K562 (cell line): ENCODE data around the gene SCARF2. TPM values are rescaled to one million over a fixed set of nuclear protein-coding genes. Genes with fewer than 3 reads are reported as not detected.

ENCODE experiments used
- ATAC-seq: fragments of 200-7000 bp; cut with Tn5 transposase; 3 replicates; pipeline ENCODE4 v1.9.1; 2020; ENCODE audit warnings: moderate library complexity
- BruUV-seq: library from RNA; stranded (reverse); fragments of 400-500 nt; replicated peaks from 2 replicates; lab custom pipeline; 2021; lab: Mats Ljungman, UMichigan
- CTCF ChIA-PET: fragments of 300-600 bp; formaldehyde crosslinking; extraction: SDS; loops from one replicate; lab custom pipeline; 2021; ENCODE audit warnings: low intra/inter-chr PET ratio; lab: Yijun Ruan, JAX
- POLR2A ChIA-PET: fragments of 300-600, 350-650 bp; sonication (Branson Sonifier 250); formaldehyde crosslinking; extraction: SDS; loops from one replicate; lab custom pipeline; 2021; ENCODE audit warnings: antibody characterized with exemption, inconsistent platforms; lab: Yijun Ruan, JAX
- DNase-seq, 4 experiments: peaks; one replicate each; pipeline versions ENCODE4 v3.0.0 to v3.0.0-alpha.2; 2011 to 2018; ENCODE audit warnings: low spot score in 3 of 4, mixed read lengths in 3 of 4; ENCODE audit errors: extremely low read depth in 1 of 4
- FAIRE-seq: peaks from 2 replicates; lab custom pipeline; 2011; peaks lifted over from hg19 to GRCh38; lab: Jason Lieb, UNC
- H2AFZ ChIP-seq: 2 replicates; pipeline ENCODE4 v1.6.0; 2011; ENCODE audit warnings: low read depth, low read length, control low read depth, inconsistent platforms
- H3K27ac ChIP-seq: fragments of 200-600 bp; 3 replicates; pipeline ENCODE4 v1.8.0; 2011; ENCODE audit warnings: low read depth, mild to moderate bottlenecking, control low read depth, inconsistent platforms, low read length, moderate library complexity, mixed read lengths; ENCODE audit errors: extremely low read depth
- H3K27me3 ChIP-seq, 2 experiments: fragments of 300-600 bp in 1 of 2; 2 replicates in 1 of 2; 3 replicates in 1 of 2; pipeline versions ENCODE4 v1.6.0 to v1.8.0; 2011; ENCODE audit warnings: inconsistent platforms in 2 of 2, low read length in 2 of 2, mild to moderate bottlenecking in 1 of 2, mixed read lengths in 1 of 2, moderate library complexity in 1 of 2; ENCODE audit not compliant: control insufficient read depth in 2 of 2, insufficient read depth in 2 of 2
- H3K36me3 ChIP-seq: fragments of 300-600 bp; 3 replicates; pipeline ENCODE4 v1.8.0; 2011; ENCODE audit warnings: mild to moderate bottlenecking, low read length, inconsistent platforms; ENCODE audit not compliant: control insufficient read depth, insufficient read depth
- H3K4me1 ChIP-seq, 2 experiments: fragments of 200-600 bp in 1 of 2; replicated peaks in 1 of 2; 2 replicates in 1 of 2; 3 replicates in 1 of 2; pipeline versions ENCODE4 v1.5.1 to v1.8.0; 2011; ENCODE audit warnings: inconsistent platforms in 2 of 2, low read length in 2 of 2, mild to moderate bottlenecking in 1 of 2, mixed read lengths in 1 of 2, moderate library complexity in 1 of 2; ENCODE audit not compliant: control insufficient read depth in 2 of 2, insufficient read depth in 2 of 2
- H3K4me2 ChIP-seq: 2 replicates; pipeline ENCODE4 v1.6.1; 2011; ENCODE audit warnings: low read length, control low read depth, inconsistent platforms, mixed read lengths; ENCODE audit not compliant: insufficient read depth
- H3K4me3 ChIP-seq: fragments of 200-600 bp; sonication (generic), shearing (Covaris generic); 2 replicates; pipeline ENCODE4 v1.5.1; 2016; ENCODE audit warnings: control low read depth, inconsistent platforms
- H3K79me2 ChIP-seq: fragments of 200-600 bp; 3 replicates; pipeline ENCODE4 v1.8.0; 2011; ENCODE audit warnings: low read length, inconsistent platforms; ENCODE audit not compliant: control insufficient read depth, insufficient read depth
- H3K9ac ChIP-seq, 2 experiments: 2 replicates each; pipeline versions ENCODE4 v1.6.0 to v1.6.1; 2011; ENCODE audit warnings: low read depth in 2 of 2, low read length in 2 of 2, control low read depth in 1 of 2, inconsistent platforms in 1 of 2, mild to moderate bottlenecking in 1 of 2, mixed read lengths in 1 of 2; ENCODE audit not compliant: insufficient read depth in 1 of 2
- H3K9me1 ChIP-seq: one replicate; pipeline ENCODE4 v1.6.0; 2011; ENCODE audit warnings: inconsistent platforms, mild to moderate bottlenecking, low read length, moderate library complexity; ENCODE audit not compliant: control insufficient read depth, insufficient read depth
- H3K9me3 ChIP-seq: replicated peaks from 2 replicates; pipeline ENCODE4 v1.5.1; 2011; ENCODE audit warnings: low read depth, low read length, inconsistent platforms; ENCODE audit not compliant: control insufficient read depth, insufficient read depth
- H4K20me1 ChIP-seq: replicated peaks from 2 replicates; pipeline ENCODE4 v1.6.1; 2011; ENCODE audit warnings: low read length, inconsistent platforms, mixed read lengths; ENCODE audit not compliant: control insufficient read depth, insufficient read depth
- ARID3B ChIP-seq: fragments of 250-450 bp; sonication (Bioruptor Pico); IDR thresholded peaks from 2 replicates; pipeline ENCODE4 v1.4.0; 2020; ENCODE audit warnings: borderline replicate concordance
- BRCA1 ChIP-seq, 2 experiments: fragments of 450-650 bp in 1 of 2; sonication (generic) in 1 of 2; formaldehyde crosslinking in 1 of 2; IDR thresholded peaks; 2 replicates each; pipeline versions ENCODE4 v1.5.0 to v1.6.1; 2017 to 2020; ENCODE audit warnings: mild to moderate bottlenecking in 1 of 2, missing genetic modification reagents in 1 of 2
- CTCF ChIP-seq, 3 experiments: IDR thresholded peaks in 2 of 3; conservative IDR thresholded peaks in 1 of 3; 2 replicates each; pipeline ENCODE4 v1.5.1; 2011 to 2012; ENCODE audit warnings: low read length in 3 of 3, mild to moderate bottlenecking in 3 of 3, control low read depth in 2 of 3, improper control_type of control experiment in 1 of 3, inconsistent platforms in 1 of 3, low read depth in 1 of 3, mixed read lengths in 1 of 3, moderate library complexity in 1 of 3; ENCODE audit not compliant: insufficient read depth in 2 of 3
- FOXJ3 ChIP-seq: sonication (generic); formaldehyde crosslinking; IDR thresholded peaks from 2 replicates; pipeline ENCODE4 v1.4.0; 2020; ENCODE audit warnings: mild to moderate bottlenecking, missing genetic modification reagents
- MYNN ChIP-seq, 2 experiments: sonication (generic); formaldehyde crosslinking in 1 of 2; IDR thresholded peaks; 2 replicates each; pipeline versions ENCODE4 v1.5.0 to v1.6.1; 2016 to 2020; ENCODE audit warnings: antibody characterized with exemption in 1 of 2, missing genetic modification reagents in 1 of 2
- POU5F1 ChIP-seq: fragments of 150-350 bp; IDR thresholded peaks from 2 replicates; pipeline ENCODE4 v1.6.1; 2014; ENCODE audit warnings: borderline replicate concordance, low read length, low read depth, mild to moderate bottlenecking; ENCODE audit not compliant: partially characterized antibody
- SMC3 ChIP-seq: conservative IDR thresholded peaks from 2 replicates; pipeline ENCODE4 v1.6.1; 2011; ENCODE audit warnings: low read depth, low read length, improper control_type of control experiment; ENCODE audit not compliant: insufficient read depth
- ZNF12 ChIP-seq: sonication (generic); formaldehyde crosslinking; IDR thresholded peaks from 2 replicates; pipeline ENCODE4 v1.4.0; 2020; ENCODE audit warnings: mild to moderate bottlenecking, missing genetic modification reagents
- WGBS: fragments of 100-300 bp; shearing (Covaris generic); methylation state at CpG from one replicate; pipeline ENCODE4 v1.1.6; 2016; ENCODE audit warnings: low coverage, mixed read lengths; ENCODE audit not compliant: insufficient coverage; ENCODE audit errors: missing lambda C conversion rate; 5-methylcytosine and 5-hydroxymethylcytosine counted together
- in situ Hi-C: fragments of 300-500 bp; cut with MboI; formaldehyde crosslinking; loops from 4 replicates; pipeline ENCODE4 v1.15.0; 2018; ENCODE audit warnings: inconsistent platforms, mixed read lengths
- intact Hi-C: fragments of 100-400 bp; cut with micrococcal nuclease; formaldehyde crosslinking; loops from 2 replicates; pipeline ENCODE4 v1.14.2; 2022
- polyA plus RNA-seq, 8 experiments: library from polyadenylated mRNA; depleted of rRNA in 4 of 8; stranded (reverse) in 5 of 8; unstranded in 3 of 8; fragments of >200 nt; fragmentation: Nextera tagmentation in 2 of 8; fragmentation: Illumina TruSeq in 1 of 8; extraction: Ambion mirVana in 2 of 8; extraction: Trizol in 1 of 8; gene quantifications; 2 replicates each; pipeline versions ENCODE4 v1.2.1 to v1.2.3, GENCODE V29; 2011 to 2014; ENCODE audit warnings: inconsistent platforms in 1 of 8, missing spikeins in 1 of 8
- total RNA-seq, 7 experiments: library from RNA; depleted of rRNA in 6 of 7; stranded (reverse); fragments of >200 nt in 6 of 7; fragmentation: Illumina TruSeq in 2 of 7; extraction: Trizol in 2 of 7; gene quantifications; 2 replicates each; pipeline versions ENCODE4 v1.2.1 to v1.2.3, GENCODE V29; 2011 to 2021; ENCODE audit warnings: low replicate concordance in 1 of 7
- TF ChIP-seq, protein P1 (sequence below): fragments of 450-650 bp; formaldehyde crosslinking; IDR thresholded peaks from 2 replicates; pipeline ENCODE4 v1.4.0; 2022; ENCODE audit warnings: missing genetic modification characterization
- TF ChIP-seq, protein P2 (sequence below): sonication (generic); formaldehyde crosslinking; IDR thresholded peaks from 2 replicates; pipeline ENCODE4 v1.8.0; 2022; ENCODE audit warnings: missing genetic modification reagents, mild to moderate bottlenecking, moderate library complexity, borderline replicate concordance

Gene SCARF2
- total and polyA plus RNA-seq, 9 of the 15 experiments (the other 6 are each of a cell fraction or from before 2014, with no cell fraction given): 0.06 to 0.32 (median 0.21) TPM; not detected in 5

DNA sequence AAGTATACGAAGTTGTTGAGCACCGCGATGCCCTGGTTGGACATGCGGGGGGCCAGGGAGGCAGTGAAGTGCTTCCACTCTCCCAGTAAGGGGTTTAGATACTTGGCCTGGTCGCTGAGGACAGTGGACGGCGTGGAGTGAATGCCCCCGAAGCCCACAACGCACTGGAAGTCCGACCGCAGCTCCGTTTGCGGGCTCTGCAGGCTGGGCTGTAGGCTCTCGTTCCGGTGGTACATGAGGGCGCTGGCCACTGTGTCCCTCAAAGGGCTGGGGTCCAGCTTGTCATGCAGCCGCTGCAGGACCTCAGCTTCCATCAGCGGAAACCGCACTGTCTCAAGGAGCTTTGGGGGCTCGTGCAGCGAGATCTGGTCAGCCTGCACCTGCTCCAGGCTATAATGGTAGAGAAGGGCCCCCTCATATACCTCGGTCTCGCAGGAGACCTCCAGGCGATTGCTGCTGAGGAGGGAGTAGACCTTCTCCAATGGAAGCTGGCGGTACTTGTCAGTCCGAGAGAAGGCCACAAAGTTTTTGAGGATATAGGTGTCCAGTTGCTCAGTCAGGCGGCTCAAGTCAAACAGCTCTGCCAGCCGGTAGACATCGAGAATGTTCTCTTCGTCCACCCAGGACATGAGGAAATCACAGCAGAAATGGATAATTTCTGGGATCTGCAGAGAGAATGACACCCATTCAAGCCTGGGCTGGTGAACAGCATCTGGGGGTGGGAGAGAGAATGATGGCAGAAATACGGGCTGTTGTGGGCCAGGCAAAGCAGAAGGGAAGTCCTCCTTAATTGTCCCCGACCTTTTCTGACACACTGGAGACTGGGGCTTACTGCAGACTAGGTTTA is 27.5 kb upstream of the SCARF2 start (continued):
- TF ChIP-seq CTCF (IDR thresholded peaks at IDR 0.05 in 2 of 3, conservative IDR thresholded peaks at IDR 0.05 in 1 of 3; ENCODE audit: insufficient read depth in 2 of 3, low read depth in 1 of 3, low read length in 3 of 3): 0 out of 6 replicates have a peak, but pooled peaks of 1 of the 3 experiments have one; percentile 2

- Histone ChIP-seq H3K27me3 (peaks cover 15 to 25% of the 10 kb centered on the region in 2 experiments; a peak in 4 of 5 replicates), H3K4me2 (no peak overlapping the region), H3K27ac (no peak overlapping the region), H2AFZ (no peak overlapping the region), H4K20me1 (peaks cover 20% of the 10 kb centered on the region), H3K9ac (no peak overlapping the region), H3K4me1 (peaks cover 3 to 9% of the 10 kb centered on the region in 2 experiments; a peak in 4 of 5 replicates), H3K9me1 (no peaks in the 10 kb centered on the region), H3K9me3 (no peaks in the 10 kb centered on the region), H3K4me3 (no peak overlapping the region), H3K79me2 (no peaks in the 10 kb centered on the region), H3K36me3 (no peaks in the 10 kb centered on the region)
- DNase-seq (no peak), ATAC-seq (no peak), FAIRE-seq (no peak)
- WGBS: 39% methylated on average over 11 of the region's 11 CpGs
- intact Hi-C loops (no loop called here), in situ Hi-C loops (no loop called here)
- ChIA-PET POLR2A (interaction anchor here (0.6 to 3.7 kb wide), 13 partner anchors 9 to 865 kb away, joined by 3 to 22 read pairs (median 4); partner anchors contain the start of gene MED15), CTCF (interaction anchor here (1.4 kb wide), 1 partner anchor 10 kb away, joined by 3 read pairs; no protein-coding TSS in a partner anchor)
- no TSS peak for BruUV-seq
- TF ChIP-seq MYNN (IDR thresholded peaks at IDR 0.05): no peak
- 0 out of 2 replicates have a peak, but pooled peaks have one; percentile 22 for TF ChIP-seq MYNN (CRISPR knock-in tag; IDR thresholded peaks at IDR 0.05)
- TF ChIP-seq ZNF12 (CRISPR knock-in tag): peak; percentile 68; the same call in 1 of the 2 replicates
- TF ChIP-seq BRCA1 (IDR thresholded peaks at IDR 0.05): no peak
- peak; percentile 95 for TF ChIP-seq BRCA1 (CRISPR knock-in tag; IDR thresholded peaks at IDR 0.05)
- TF ChIP-seq SMC3: no peak
- TF ChIP-seq, protein P1, sequence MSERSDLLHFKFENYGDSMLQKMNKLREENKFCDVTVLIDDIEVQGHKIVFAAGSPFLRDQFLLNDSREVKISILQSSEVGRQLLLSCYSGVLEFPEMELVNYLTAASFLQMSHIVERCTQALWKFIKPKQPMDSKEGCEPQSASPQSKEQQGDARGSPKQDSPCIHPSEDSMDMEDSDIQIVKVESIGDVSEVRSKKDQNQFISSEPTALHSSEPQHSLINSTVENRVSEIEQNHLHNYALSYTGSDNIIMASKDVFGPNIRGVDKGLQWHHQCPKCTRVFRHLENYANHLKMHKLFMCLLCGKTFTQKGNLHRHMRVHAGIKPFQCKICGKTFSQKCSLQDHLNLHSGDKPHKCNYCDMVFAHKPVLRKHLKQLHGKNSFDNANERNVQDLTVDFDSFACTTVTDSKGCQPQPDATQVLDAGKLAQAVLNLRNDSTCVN (CRISPR knock-in tag): peak; percentile 25; the same call in 1 of the 2 replicates
- peak; percentile 54; the same call in 1 of the 2 replicates for TF ChIP-seq FOXJ3 (CRISPR knock-in tag)
- TF ChIP-seq, protein P2, sequence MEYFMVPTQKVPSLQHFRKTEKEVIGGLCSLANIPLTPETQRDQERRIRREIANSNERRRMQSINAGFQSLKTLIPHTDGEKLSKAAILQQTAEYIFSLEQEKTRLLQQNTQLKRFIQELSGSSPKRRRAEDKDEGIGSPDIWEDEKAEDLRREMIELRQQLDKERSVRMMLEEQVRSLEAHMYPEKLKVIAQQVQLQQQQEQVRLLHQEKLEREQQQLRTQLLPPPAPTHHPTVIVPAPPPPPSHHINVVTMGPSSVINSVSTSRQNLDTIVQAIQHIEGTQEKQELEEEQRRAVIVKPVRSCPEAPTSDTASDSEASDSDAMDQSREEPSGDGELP (CRISPR knock-in tag): peak; percentile 30; the same call in 1 of the 2 replicates
- no peak for TF ChIP-seq POU5F1
- TF ChIP-seq ARID3B: 0 out of 2 replicates have a peak, but pooled peaks have one; percentile 21
Measured at GRCh38 chr22:20464096-20464614, 26.5 kb upstream of the SCARF2 start.
